OCI-LY3 (cell line): Measurements from ENCODE around the gene SCO2.
A peak's percentile ranks its signal among the peaks of the same experiment; 100 is the strongest.

ENCODE experiments used
- H2AFZ ChIP-seq: fragments of 200-600, 300-600 bp; shearing (Covaris generic); 2 replicates; pipeline ENCODE4 v1.6.0; 2014; ENCODE audit warnings: antibody characterized with exemption, low read depth, low read length
- H3K27ac ChIP-seq: fragments of 200-600, 300-600 bp; sonication (generic); 2 replicates; pipeline ENCODE4 v1.5.1; 2014; ENCODE audit warnings: mild to moderate bottlenecking, low read length, moderate library complexity, mixed read lengths
- H3K27me3 ChIP-seq: fragments of 200-600, 300-600 bp; sonication (generic); 2 replicates; pipeline ENCODE4 v1.6.1; 2014; ENCODE audit warnings: low read depth, low read length, mixed read lengths
- H3K36me3 ChIP-seq: fragments of 200-600, 300-600 bp; sonication (generic); replicated peaks from 2 replicates; pipeline ENCODE3; 2014; ENCODE audit warnings: low read depth, low read length, mixed read lengths
- H3K4me1 ChIP-seq: fragments of 300-600, 200-600 bp; sonication (generic); 2 replicates; pipeline ENCODE4 v1.6.1; 2014; ENCODE audit warnings: low read length, mixed read lengths
- H3K4me2 ChIP-seq: fragments of 200-600, 300-600 bp; sonication (generic); 2 replicates; pipeline ENCODE4 v1.6.1; 2014; ENCODE audit warnings: low read length, mixed read lengths
- H3K4me3 ChIP-seq: fragments of 300-600, 200-600 bp; sonication (generic); 2 replicates; pipeline ENCODE4 v1.5.1; 2014; ENCODE audit warnings: antibody characterized with exemption, mild to moderate bottlenecking, low read length, moderate library complexity
- H3K79me2 ChIP-seq: fragments of 300-600, 200-600 bp; shearing (Covaris generic); 2 replicates; pipeline ENCODE4 v1.6.1; 2014; ENCODE audit warnings: mild to moderate bottlenecking, low read length, mixed read lengths
- H3K9ac ChIP-seq: fragments of 300-600, 200-600 bp; shearing (Covaris generic); 2 replicates; pipeline ENCODE4 v1.6.0; 2014; ENCODE audit warnings: mild to moderate bottlenecking, low read length, moderate library complexity
- H3K9me3 ChIP-seq: fragments of 200-600, 300-600 bp; shearing (Covaris generic); 2 replicates; pipeline ENCODE4 v1.6.1; 2014; ENCODE audit warnings: low read length, mixed read lengths; ENCODE audit not compliant: insufficient read depth
- H4K20me1 ChIP-seq: fragments of 200-600, 300-600 bp; sonication (generic); 2 replicates; pipeline ENCODE4 v1.6.1; 2016; ENCODE audit warnings: low read length, mixed read lengths; ENCODE audit not compliant: insufficient read depth
- CTCF ChIP-seq: fragments of 200-600, 300-600 bp; sonication (generic); IDR thresholded peaks from 2 replicates; pipeline ENCODE4 v1.5.1; 2014; ENCODE audit warnings: antibody characterized with exemption, low read length, low read depth
- EZH2phosphoT487 ChIP-seq: fragments of 200-600 bp; shearing (Covaris generic); IDR thresholded peaks from 2 replicates; pipeline ENCODE4 v1.6.1; 2018; ENCODE audit warnings: antibody characterized with exemption, mixed run types, low read depth

Gene SCO2

GRCh38 chr22:50488886-50489285, 36.5 kb downstream of the SCO2 start:
- Histone ChIP-seq H3K4me3 (no peak overlapping the region), H3K27me3 (no peaks in the 10 kb centered on the region), H2AFZ (no peak overlapping the region), H3K9me3 (no peaks in the 10 kb centered on the region), H4K20me1 (no peaks in the 10 kb centered on the region), H3K79me2 (no peaks in the 10 kb centered on the region), H3K4me2 (no peak overlapping the region), H3K4me1 (peaks cover 6% of the 10 kb centered on the region; the same call in 1 of the 2 replicates), H3K27ac (no peak overlapping the region), H3K36me3 (no peaks in the 10 kb centered on the region), H3K9ac (no peak overlapping the region)
- TF ChIP-seq EZH2phosphoT487 = no peak
- TF ChIP-seq CTCF = no peak

GRCh38 chr22:50488006-50488677, 37.3 kb downstream of the SCO2 start:
- Histone ChIP-seq H3K27me3 (no peaks in the 10 kb centered on the region), H4K20me1 (no peaks in the 10 kb centered on the region), H3K79me2 (no peaks in the 10 kb centered on the region), H2AFZ (0 out of 2 replicates have a peak overlapping the region, but pooled peaks have one; percentile 13), H3K4me1 (peaks cover 6% of the 10 kb centered on the region; the same call in 1 of the 2 replicates), H3K27ac (no peak overlapping the region), H3K9me3 (no peaks in the 10 kb centered on the region), H3K4me3 (no peak overlapping the region), H3K36me3 (no peaks in the 10 kb centered on the region), H3K4me2 (0 out of 2 replicates have a peak overlapping the region, but pooled peaks have one; percentile 48), H3K9ac (no peak overlapping the region)
- no peak for TF ChIP-seq CTCF
- no peak for TF ChIP-seq EZH2phosphoT487

- H3K27me3 ChIP-seq = no peaks in the 10 kb centered on the region
- H4K20me1 ChIP-seq = no peaks in the 10 kb centered on the region
- H3K4me1 ChIP-seq = peaks cover 6% of the 10 kb centered on the region; the same call in 1 of the 2 replicates
- peak overlapping the region; percentile 83; the same call in 1 of the 2 replicates for H2AFZ ChIP-seq
- H3K36me3 ChIP-seq = no peaks in the 10 kb centered on the region
- H3K27ac ChIP-seq = no peak overlapping the region
- no peak for TF ChIP-seq EZH2phosphoT487
- TF ChIP-seq CTCF = no peak
- no peak overlapping the region for H3K9ac ChIP-seq
- H3K4me2 ChIP-seq = peak overlapping the region; percentile 48
- no peaks in the 10 kb centered on the region for H3K9me3 ChIP-seq
- no peaks in the 10 kb centered on the region for H3K79me2 ChIP-seq
- H3K4me3 ChIP-seq = peak overlapping the region; percentile 36; the same call in 1 of the 2 replicates
These were observed 38.0 kb downstream of the SCO2 start for GRCh38 chr22:50487290-50488005.

- Histone ChIP-seq H3K9me3 (no peaks in the 10 kb centered on the region), H3K4me2 (peak within 1 kb of the TSS; percentile 48), H3K36me3 (no peaks in the 10 kb centered on the region), H3K9ac (peak within 1 kb of the TSS; percentile 17; the same call in 1 of the 2 replicates), H3K4me1 (peaks cover 6% of the 10 kb centered on the region; the same call in 1 of the 2 replicates), H3K4me3 (peak within 1 kb of the TSS; percentile 36; the same call in 1 of the 2 replicates), H3K27me3 (no peaks in the 10 kb centered on the region), H2AFZ (peak within 1 kb of the TSS; percentile 83), H3K79me2 (no peaks in the 10 kb centered on the region), H3K27ac (no peak within 1 kb of the TSS), H4K20me1 (no peaks in the 10 kb centered on the region)
- no peak for TF ChIP-seq CTCF
- no peak for TF ChIP-seq EZH2phosphoT487
These were observed 38.7 kb downstream of the SCO2 start, which contains the start of gene MIOX for GRCh38 chr22:50486561-50487289. TSS of gene MIOX (plus strand) at chr22:50486859. CDS start at chr22:50486898, 39 bp downstream.
